Activated B cell treated with CpG ODN at 0.5 μM for 24 hours (primary cell): ENCODE data around the gene SRPK2. TPM values are rescaled to one million over a fixed set of nuclear protein-coding genes. Genes with fewer than 3 reads are reported as not detected.

Experiments used
- ATAC-seq: fragments of 200-7000 bp; cut with Tn5 transposase; one replicate; pipeline ENCODE4 v1.10.0; 2021; ENCODE audit warnings: low read depth, mild to moderate bottlenecking, moderate library complexity
- CTCF ChIA-PET: fragments of 350-600 bp; sonication (Branson Sonifier 250); formaldehyde crosslinking; loops from one replicate; lab custom pipeline; 2021; ENCODE audit warnings: antibody characterized with exemption; lab: Charles Lee
- POLR2A ChIA-PET: fragments of 350-600 bp; sonication (Branson Sonifier 250); formaldehyde crosslinking; loops from one replicate; lab custom pipeline; 2021; ENCODE audit warnings: antibody characterized with exemption; lab: Charles Lee
- DNase-seq: peaks from one replicate; pipeline ENCODE4 v3.0.0; 2022
- H3K27ac Mint-ChIP-seq: one replicate; pipeline ENCODE4 v1.8.0; 2020; ENCODE audit warnings: mixed read lengths
- H3K27me3 Mint-ChIP-seq: one replicate; pipeline ENCODE4 v1.8.0; 2021; ENCODE audit warnings: mixed read lengths
- H3K36me3 Mint-ChIP-seq: one replicate; pipeline ENCODE4 v1.8.0; 2021; ENCODE audit warnings: low read depth, mixed read lengths
- H3K4me1 Mint-ChIP-seq: one replicate; pipeline ENCODE4 v1.8.0; 2021; ENCODE audit warnings: mixed read lengths
- H3K4me3 Mint-ChIP-seq: one replicate; pipeline ENCODE4 v1.8.0; 2020; ENCODE audit warnings: mild to moderate bottlenecking, mixed read lengths
- H3K9me3 Mint-ChIP-seq: one replicate; pipeline ENCODE4 v1.8.0; 2020; ENCODE audit warnings: mixed read lengths
- intact Hi-C: fragments of 100-400 bp; cut with micrococcal nuclease; formaldehyde crosslinking; loops from one replicate; pipeline ENCODE4 v1.15.1; 2024
- total RNA-seq: library from RNA; stranded (reverse); gene quantifications from 2 replicates; pipeline ENCODE4 v1.2.3, GENCODE V29; 2022
- TF ChIP-seq, protein P1 (sequence below): fragments of 200-600 bp; IDR thresholded peaks from one replicate; pipeline ENCODE4 v1.8.0; 2022; ENCODE audit warnings: antibody characterized with exemption, mild to moderate bottlenecking

The SRPK2 gene
- total RNA-seq, 1 donor from 2014 or later = 59.2 TPM

DNA sequence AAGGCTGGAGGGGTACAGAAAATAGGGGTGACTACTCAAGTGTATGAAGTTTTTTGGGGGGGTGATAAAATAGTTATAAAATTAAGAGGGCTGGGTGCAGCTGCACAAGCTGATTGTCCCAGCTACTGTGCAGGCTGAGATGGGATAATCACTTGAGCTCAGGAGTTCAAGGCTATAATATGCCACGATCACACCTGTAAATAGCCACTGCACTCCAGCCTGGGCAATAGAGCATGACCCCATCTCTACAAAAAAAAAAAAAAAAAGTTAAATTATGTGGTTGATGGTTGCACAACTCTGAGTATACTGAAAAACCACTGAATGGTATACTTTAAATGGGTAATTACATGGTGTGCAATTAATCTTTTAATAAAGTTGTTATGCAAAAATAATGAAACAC, 172.9 kb downstream of the SRPK2 start:
- H3K9me3 Mint-ChIP-seq = no peaks in the 10 kb centered on the region
- ChIA-PET POLR2A (interaction anchor here (0.7 kb wide), 2 partner anchors 54 to 165 kb away, joined by 3 to 5 read pairs; no protein-coding TSS in a partner anchor), CTCF (no interaction called here)
- DNase-seq (no peak), ATAC-seq (no peak)
- no peaks in the 10 kb centered on the region for H3K27me3 Mint-ChIP-seq
- peaks cover 3% of the 10 kb centered on the region for H3K36me3 Mint-ChIP-seq
- H3K4me3 Mint-ChIP-seq = no peak overlapping the region
- TF ChIP-seq, protein P1, sequence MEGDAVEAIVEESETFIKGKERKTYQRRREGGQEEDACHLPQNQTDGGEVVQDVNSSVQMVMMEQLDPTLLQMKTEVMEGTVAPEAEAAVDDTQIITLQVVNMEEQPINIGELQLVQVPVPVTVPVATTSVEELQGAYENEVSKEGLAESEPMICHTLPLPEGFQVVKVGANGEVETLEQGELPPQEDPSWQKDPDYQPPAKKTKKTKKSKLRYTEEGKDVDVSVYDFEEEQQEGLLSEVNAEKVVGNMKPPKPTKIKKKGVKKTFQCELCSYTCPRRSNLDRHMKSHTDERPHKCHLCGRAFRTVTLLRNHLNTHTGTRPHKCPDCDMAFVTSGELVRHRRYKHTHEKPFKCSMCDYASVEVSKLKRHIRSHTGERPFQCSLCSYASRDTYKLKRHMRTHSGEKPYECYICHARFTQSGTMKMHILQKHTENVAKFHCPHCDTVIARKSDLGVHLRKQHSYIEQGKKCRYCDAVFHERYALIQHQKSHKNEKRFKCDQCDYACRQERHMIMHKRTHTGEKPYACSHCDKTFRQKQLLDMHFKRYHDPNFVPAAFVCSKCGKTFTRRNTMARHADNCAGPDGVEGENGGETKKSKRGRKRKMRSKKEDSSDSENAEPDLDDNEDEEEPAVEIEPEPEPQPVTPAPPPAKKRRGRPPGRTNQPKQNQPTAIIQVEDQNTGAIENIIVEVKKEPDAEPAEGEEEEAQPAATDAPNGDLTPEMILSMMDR = no peak
- intact Hi-C loops = no loop called here
- H3K27ac Mint-ChIP-seq = no peak overlapping the region
- H3K4me1 Mint-ChIP-seq = peaks cover 59% of the 10 kb centered on the region

GRCh38 chr7:105215182-105215581, 173.5 kb downstream of the SRPK2 start:
- no peak overlapping the region for H3K4me3 Mint-ChIP-seq
- H3K27me3 Mint-ChIP-seq = no peaks in the 10 kb centered on the region
- H3K9me3 Mint-ChIP-seq = no peaks in the 10 kb centered on the region
- H3K36me3 Mint-ChIP-seq = peaks cover 3% of the 10 kb centered on the region
- H3K27ac Mint-ChIP-seq = peak overlapping the region; percentile 10
- intact Hi-C loops = no loop called here
- no peak for DNase-seq
- CTCF ChIA-PET = no interaction called here
- TF ChIP-seq, protein P1 = no peak
- ATAC-seq = no peak
- POLR2A ChIA-PET = interaction anchor here (0.6 to 0.7 kb wide), 3 partner anchors 55 to 166 kb away, joined by 3 to 5 read pairs (median 3); no protein-coding TSS in a partner anchor
- H3K4me1 Mint-ChIP-seq = peaks cover 66% of the 10 kb centered on the region

GRCh38 chr7:105213611-105214010, 175.1 kb downstream of the SRPK2 start:
- ATAC-seq (no peak), DNase-seq (no peak)
- ChIA-PET CTCF (no interaction called here), POLR2A (interaction anchor here (0.5 kb wide), 1 partner anchor 17 kb away, joined by 4 read pairs; no protein-coding TSS in a partner anchor)
- TF ChIP-seq, protein P1 = no peak
- Mint-ChIP-seq H3K4me3 (no peak overlapping the region), H3K27ac (peak overlapping the region; percentile 78), H3K4me1 (peaks cover 77% of the 10 kb centered on the region), H3K9me3 (no peaks in the 10 kb centered on the region), H3K27me3 (no peaks in the 10 kb centered on the region), H3K36me3 (peaks cover 3% of the 10 kb centered on the region)
- intact Hi-C loops = loop anchor here (1.0 to 5.0 kb wide), 2 partner anchors 12 to 34 kb away; no protein-coding TSS in a partner anchor

DNA sequence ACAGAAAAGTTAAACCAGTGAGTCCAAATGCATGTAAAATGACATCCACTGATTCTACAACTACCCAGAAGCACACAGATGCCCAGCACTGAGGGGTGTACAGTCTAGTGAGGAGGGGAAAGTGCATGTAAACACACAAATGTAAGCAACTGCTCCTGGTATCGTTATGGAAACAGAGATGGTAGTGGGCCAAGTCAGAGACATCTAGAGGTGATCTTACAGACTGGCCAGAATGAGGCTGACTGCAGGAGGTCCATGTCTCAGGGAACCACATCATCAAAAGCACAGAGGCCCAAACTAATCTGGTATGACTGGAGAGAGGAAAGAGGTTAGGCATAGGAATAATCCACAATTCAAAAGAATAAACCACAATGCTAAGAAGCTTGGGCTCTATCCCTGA, 176.5 kb downstream of the SRPK2 start:
- POLR2A ChIA-PET = no interaction called here
- intact Hi-C loops = loop anchor here (5.0 kb wide), 1 partner anchor 35 kb away; no protein-coding TSS in a partner anchor
- ATAC-seq = no peak

DNA sequence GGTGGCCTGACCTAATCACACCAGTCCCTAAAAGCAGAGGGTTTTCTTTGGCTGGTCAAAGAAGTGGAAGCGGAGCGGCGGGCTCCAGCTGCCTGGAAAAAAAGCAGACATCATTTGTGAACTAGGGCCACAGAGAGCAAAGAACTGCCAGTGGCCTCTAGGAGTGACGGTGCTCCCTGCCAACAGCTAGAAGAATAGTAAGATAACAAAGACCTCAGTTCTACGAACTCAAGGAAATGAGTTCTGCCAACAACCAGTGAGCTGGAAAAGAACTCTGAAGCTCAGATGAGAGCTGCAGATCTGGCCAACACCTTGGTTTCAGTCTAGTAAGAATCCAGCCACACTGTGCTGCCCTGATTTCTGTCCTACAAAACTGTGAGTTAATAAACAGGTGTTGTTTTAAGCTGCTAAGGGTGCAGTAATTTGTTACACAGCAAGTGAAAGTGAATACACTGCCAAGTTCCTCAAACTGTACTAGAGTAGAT, 178.0 kb downstream of the SRPK2 start:
- POLR2A ChIA-PET = interaction anchor here (1.4 kb wide), 1 partner anchor 7 kb away, joined by 3 read pairs; no protein-coding TSS in a partner anchor
- CTCF ChIA-PET = no interaction called here
- TF ChIP-seq, protein P1 = no peak
- no peaks in the 10 kb centered on the region for H3K9me3 Mint-ChIP-seq
- H3K4me3 Mint-ChIP-seq = peak overlapping the region; percentile 50
- DNase-seq (no peak), ATAC-seq (peak; percentile 77)
- peaks cover 3% of the 10 kb centered on the region for H3K36me3 Mint-ChIP-seq
- peaks cover 86% of the 10 kb centered on the region for H3K4me1 Mint-ChIP-seq
- H3K27me3 Mint-ChIP-seq = no peaks in the 10 kb centered on the region
- peak overlapping the region; percentile 90 for H3K27ac Mint-ChIP-seq
- intact Hi-C loops = loop anchor here (5.0 kb wide), 1 partner anchor 37 kb away; no protein-coding TSS in a partner anchor

More for the DNA sequence above, 176.5 kb downstream of the SRPK2 start:
- Mint-ChIP-seq H3K4me1 (peaks cover 86% of the 10 kb centered on the region), H3K36me3 (peaks cover 3% of the 10 kb centered on the region), H3K27ac (peak overlapping the region; percentile 41), H3K4me3 (no peak overlapping the region), H3K27me3 (no peaks in the 10 kb centered on the region), H3K9me3 (no peaks in the 10 kb centered on the region)
- DNase-seq = no peak
- CTCF ChIA-PET = no interaction called here
- TF ChIP-seq, protein P1 = no peak
